Mesendoderm (in vitro differentiated cells): ENCODE results near the gene CENPP.
A peak's percentile ranks its signal among the peaks of the same experiment; 100 is the strongest.

Source experiments
- DNase-seq: peaks from one replicate; pipeline ENCODE4 v3.0.0; 2013
- H2AK5ac ChIP-seq: 2 replicates; pipeline ENCODE4 v1.6.1; 2013; ENCODE audit warnings: low read length, inconsistent platforms
- H2BK120ac ChIP-seq: 2 replicates; pipeline ENCODE4 v1.6.1; 2013; ENCODE audit warnings: low read depth, mild to moderate bottlenecking, low read length, moderate library complexity, mixed read lengths
- H2BK15ac ChIP-seq: replicated peaks from 2 replicates; pipeline ENCODE4 v1.6.1; 2013; ENCODE audit warnings: low read depth, mild to moderate bottlenecking, moderate library complexity
- H2BK5ac ChIP-seq: 2 replicates; pipeline ENCODE4 v1.6.1; 2013; ENCODE audit warnings: low read length, inconsistent platforms
- H3K18ac ChIP-seq: 2 replicates; pipeline ENCODE4 v1.6.1; 2013; ENCODE audit warnings: mild to moderate bottlenecking, low read length, mixed read lengths
- H3K23ac ChIP-seq: one replicate; pipeline ENCODE4 v1.6.1; 2013; ENCODE audit warnings: low read length
- H3K27ac ChIP-seq: 2 replicates; pipeline ENCODE4 v1.5.1; 2013; ENCODE audit warnings: low read depth, mild to moderate bottlenecking, inconsistent platforms, low read length, moderate library complexity
- H3K27me3 ChIP-seq: 2 replicates; pipeline ENCODE4 v1.6.1; 2013; ENCODE audit warnings: low read length, control low read depth, mild to moderate bottlenecking, inconsistent platforms; ENCODE audit not compliant: insufficient read depth, poor library complexity
- H3K36me3 ChIP-seq: 2 replicates; pipeline ENCODE4 v1.6.1; 2013; ENCODE audit warnings: low read length, inconsistent platforms; ENCODE audit not compliant: control insufficient read depth, insufficient read depth
- H3K4ac ChIP-seq: one replicate; pipeline ENCODE4 v1.6.1; 2013; ENCODE audit warnings: low read depth, mild to moderate bottlenecking, low read length, moderate library complexity
- H3K4me1 ChIP-seq: 2 replicates; pipeline ENCODE4 v1.6.1; 2013; ENCODE audit warnings: low read depth, low read length, inconsistent platforms; ENCODE audit not compliant: control insufficient read depth
- H3K4me2 ChIP-seq: 2 replicates; pipeline ENCODE4 v1.6.1; 2013; ENCODE audit warnings: low read length
- H3K4me3 ChIP-seq: 2 replicates; pipeline ENCODE4 v1.5.1; 2013; ENCODE audit warnings: mild to moderate bottlenecking, low read length
- H3K56ac ChIP-seq: one replicate; pipeline ENCODE4 v1.6.1; 2013; ENCODE audit warnings: low read length
- H3K79me1 ChIP-seq: 2 replicates; pipeline ENCODE4 v1.6.1; 2013; ENCODE audit warnings: low read length, inconsistent platforms
- H3K79me2 ChIP-seq: 2 replicates; pipeline ENCODE4 v1.6.1; 2013; ENCODE audit warnings: mild to moderate bottlenecking, low read length; ENCODE audit not compliant: control insufficient read depth, insufficient read depth
- H3K9ac ChIP-seq: 2 replicates; pipeline ENCODE4 v1.6.1; 2013; ENCODE audit warnings: low read length, inconsistent platforms
- H4K5ac ChIP-seq: one replicate; pipeline ENCODE4 v1.6.1; 2013; ENCODE audit warnings: low read length
- H4K8ac ChIP-seq: one replicate; pipeline ENCODE4 v1.6.1; 2013; ENCODE audit warnings: low read depth, mild to moderate bottlenecking, control low read depth, low read length, moderate library complexity
- WGBS: extraction: QIAGEN DNeasy Blood & Tissue Kit; methylation state at CpG from one replicate; pipeline ENCODE4 v1.1.7; 2013; ENCODE audit warnings: low lambda C conversion rate, missing lambda C conversion rate; ENCODE audit not compliant: insufficient coverage; ENCODE audit errors: extremely low coverage; 5-methylcytosine and 5-hydroxymethylcytosine counted together

Gene CENPP

GRCh38 chr9:92290785-92291429, 34.8 kb upstream of the CENPP start:
- Histone ChIP-seq H2AK5ac (no peak overlapping the region), H3K9ac (no peak overlapping the region), H3K4me2 (no peak overlapping the region), H3K4me3 (no peak overlapping the region), H3K79me1 (peaks cover 1% of the 10 kb centered on the region), H3K18ac (no peak overlapping the region), H3K27ac (no peak overlapping the region), H4K8ac (no peak overlapping the region), H3K4me1 (peaks cover 5% of the 10 kb centered on the region), H4K5ac (no peak overlapping the region), H2BK15ac (no peak overlapping the region), H3K56ac (no peak overlapping the region), H3K36me3 (peaks cover 2% of the 10 kb centered on the region), H3K27me3 (no peaks in the 10 kb centered on the region), H2BK5ac (no peak overlapping the region), H2BK120ac (no peak overlapping the region), H3K23ac (no peak overlapping the region), H3K4ac (no peak overlapping the region), H3K79me2 (peaks cover 41% of the 10 kb centered on the region)
- no CpG with 5 or more reads among the region's 1 CpG for WGBS
- peak; percentile 28 for DNase-seq

DNA sequence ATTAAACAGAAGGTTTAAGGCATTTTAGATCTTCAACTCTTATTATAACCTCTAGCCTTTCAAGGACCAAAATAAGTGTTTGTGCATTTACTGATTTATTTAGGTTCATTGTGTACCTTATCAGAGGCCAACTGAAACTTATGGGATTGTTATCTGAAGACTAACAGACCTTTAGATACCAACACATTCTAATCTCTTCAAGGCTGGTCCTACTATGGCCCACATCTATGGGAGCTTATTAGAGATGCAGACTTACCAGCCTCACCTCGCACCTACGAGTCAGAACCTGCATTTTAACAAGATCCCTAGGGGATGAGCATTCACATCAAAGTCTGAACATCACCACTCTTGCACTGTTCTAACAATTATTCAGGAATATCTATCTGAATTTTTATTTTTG, 34.2 kb upstream of the CENPP start:
- WGBS, result no CpG with 5 or more reads among the region's 2 CpGs
- H4K5ac ChIP-seq, result no peak overlapping the region
- no peak overlapping the region for H3K27ac ChIP-seq
- H3K23ac ChIP-seq, result no peak overlapping the region
- H3K4me3 ChIP-seq, result no peak overlapping the region
- peak; percentile 67 for DNase-seq
- no peak overlapping the region for H3K4ac ChIP-seq
- no peak overlapping the region for H3K56ac ChIP-seq
- peaks cover 5% of the 10 kb centered on the region for H3K4me1 ChIP-seq
- H3K79me1 ChIP-seq, result peaks cover 1% of the 10 kb centered on the region
- no peaks in the 10 kb centered on the region for H3K27me3 ChIP-seq
- H2BK5ac ChIP-seq, result no peak overlapping the region
- H3K4me2 ChIP-seq, result no peak overlapping the region
- peaks cover 40% of the 10 kb centered on the region for H3K79me2 ChIP-seq
- no peak overlapping the region for H2AK5ac ChIP-seq
- H3K36me3 ChIP-seq, result peaks cover 2% of the 10 kb centered on the region
- no peak overlapping the region for H2BK120ac ChIP-seq
- no peak overlapping the region for H3K18ac ChIP-seq
- H2BK15ac ChIP-seq, result no peak overlapping the region
- H3K9ac ChIP-seq, result no peak overlapping the region
- no peak overlapping the region for H4K8ac ChIP-seq

- peaks cover 2% of the 10 kb centered on the region for H3K36me3 ChIP-seq
- WGBS, result 100% methylated on average over 2 of the region's 8 CpGs
- H2BK120ac ChIP-seq, result no peak overlapping the region
These were observed 33.2 kb upstream of the CENPP start for GRCh38 chr9:92292338-92293074.

GRCh38 chr9:92293075-92293354, 32.7 kb upstream of the CENPP start:
- no peak for DNase-seq
- no CpG with 5 or more reads among the region's 5 CpGs for WGBS
- Histone ChIP-seq H3K36me3 (no peaks in the 10 kb centered on the region), H3K4ac (no peak overlapping the region), H3K27me3 (no peaks in the 10 kb centered on the region), H3K9ac (peak overlapping the region; percentile 81), H2BK5ac (no peak overlapping the region), H2BK15ac (no peak overlapping the region), H3K4me1 (peaks cover 5% of the 10 kb centered on the region), H3K4me2 (no peak overlapping the region), H3K18ac (no peak overlapping the region), H3K79me2 (peaks cover 37% of the 10 kb centered on the region), H2BK120ac (no peak overlapping the region), H3K4me3 (peak overlapping the region; percentile 36), H3K56ac (peak overlapping the region; percentile 69), H3K23ac (no peak overlapping the region), H3K79me1 (no peaks in the 10 kb centered on the region), H3K27ac (no peak overlapping the region), H2AK5ac (no peak overlapping the region), H4K5ac (no peak overlapping the region), H4K8ac (no peak overlapping the region)

More at GRCh38 chr9:92292338-92293074, 33.2 kb upstream of the CENPP start:
- Histone ChIP-seq H4K8ac (no peak overlapping the region), H3K79me2 (peaks cover 40% of the 10 kb centered on the region), H2BK5ac (no peak overlapping the region), H3K79me1 (peaks cover 1% of the 10 kb centered on the region), H3K27ac (no peak overlapping the region), H3K18ac (no peak overlapping the region), H3K4me1 (peaks cover 5% of the 10 kb centered on the region), H3K27me3 (no peaks in the 10 kb centered on the region), H2BK15ac (no peak overlapping the region), H3K4me3 (peak overlapping the region; percentile 51), H3K9ac (peak overlapping the region; percentile 81), H3K4me2 (peak overlapping the region; percentile 82), H3K23ac (no peak overlapping the region), H3K56ac (peak overlapping the region; percentile 79), H2AK5ac (no peak overlapping the region), H4K5ac (no peak overlapping the region), H3K4ac (no peak overlapping the region)
- no peak for DNase-seq

GRCh38 chr9:92293452-92294296, 32.1 kb upstream of the CENPP start, which contains the start of gene IARS1:
Gene IARS1, minus strand, starts transcription at chr9:92293697. Its CDS starts 4,278 bp downstream, at chr9:92289419.
- peak within 1 kb of the TSS; percentile 82 for H3K4me2 ChIP-seq
- peak within 1 kb of the TSS; percentile 93 for H3K56ac ChIP-seq
- H3K27ac ChIP-seq, result peak within 1 kb of the TSS; percentile 51
- no peak within 1 kb of the TSS for H4K5ac ChIP-seq
- no peaks in the 10 kb centered on the region for H3K79me1 ChIP-seq
- no peak within 1 kb of the TSS for H3K23ac ChIP-seq
- peak within 1 kb of the TSS; percentile 83 for H3K18ac ChIP-seq
- H3K9ac ChIP-seq, result peak within 1 kb of the TSS; percentile 82
- no CpG with 5 or more reads among the region's 63 CpGs for WGBS
- H3K4me1 ChIP-seq, result peaks cover 5% of the 10 kb centered on the region
- H2BK5ac ChIP-seq, result peak within 1 kb of the TSS; percentile 17
- DNase-seq, result peak; percentile 99
- no peak within 1 kb of the TSS for H2BK120ac ChIP-seq
- no peaks in the 10 kb centered on the region for H3K27me3 ChIP-seq
- no peak within 1 kb of the TSS for H2BK15ac ChIP-seq
- H3K4ac ChIP-seq, result peak within 1 kb of the TSS; percentile 92
- peak within 1 kb of the TSS; percentile 75 for H3K4me3 ChIP-seq
- H4K8ac ChIP-seq, result no peak within 1 kb of the TSS
- peaks cover 2% of the 10 kb centered on the region for H3K36me3 ChIP-seq
- no peak within 1 kb of the TSS for H2AK5ac ChIP-seq
- peaks cover 32% of the 10 kb centered on the region for H3K79me2 ChIP-seq
